OCI-LY7 (cell line): ENCODE measurements around the gene LARGE1. TPM values are rescaled to one million over a fixed set of nuclear protein-coding genes. Genes with fewer than 3 reads are reported as not detected.

Source experiments
- BruUV-seq: library from RNA; stranded (reverse); fragments of 400-500 nt; replicated peaks from 2 replicates; lab custom pipeline; 2021; lab: Mats Ljungman, UMichigan
- CTCF ChIA-PET: fragments of 300-600 bp; sonication (Branson Sonifier 250); formaldehyde crosslinking; loops from one replicate; lab custom pipeline; 2022; ENCODE audit warnings: antibody characterized with exemption; ENCODE audit not compliant: unreplicated experiment; lab: Charles Lee
- POLR2A ChIA-PET: fragments of 300-600 bp; sonication (Branson Sonifier 250); formaldehyde crosslinking; loops from one replicate; lab custom pipeline; 2022; ENCODE audit warnings: antibody characterized with exemption; lab: Charles Lee
- DNase-seq: peaks from one replicate; pipeline ENCODE4 v3.0.0-alpha.2; 2015; ENCODE audit warnings: low spot score
- H2AFZ ChIP-seq: fragments of 200-600 bp; sonication (generic), shearing (Covaris generic); 2 replicates; pipeline ENCODE4 v1.6.1; 2014; ENCODE audit warnings: mild to moderate bottlenecking, antibody characterized with exemption, low read length, moderate library complexity
- H3K27ac ChIP-seq: fragments of 200-600 bp; sonication (generic); 2 replicates; pipeline ENCODE4 v1.5.1; 2014; ENCODE audit warnings: mixed run types, low read depth, mild to moderate bottlenecking, moderate library complexity, low read length, inconsistent platforms; ENCODE audit not compliant: poor library complexity, severe bottlenecking
- H3K36me3 ChIP-seq: fragments of 200-600 bp; sonication (generic); 2 replicates; pipeline ENCODE4 v1.6.1; 2014; ENCODE audit warnings: mild to moderate bottlenecking, antibody characterized with exemption, low read length, moderate library complexity, mixed read lengths; ENCODE audit not compliant: insufficient read depth
- H3K4me1 ChIP-seq: fragments of 200-600 bp; sonication (generic); 2 replicates; pipeline ENCODE4 v1.5.1; 2014; ENCODE audit warnings: mild to moderate bottlenecking, low read length; ENCODE audit not compliant: insufficient read depth, poor library complexity, severe bottlenecking
- H3K4me2 ChIP-seq: fragments of 200-600 bp; sonication (generic); 2 replicates; pipeline ENCODE4 v1.6.1; 2014; ENCODE audit warnings: mild to moderate bottlenecking, low read length
- H3K4me3 ChIP-seq: fragments of 200-600 bp; sonication (generic); 2 replicates; pipeline ENCODE4 v1.5.1; 2014; ENCODE audit warnings: mild to moderate bottlenecking, low read depth, low read length; ENCODE audit not compliant: poor library complexity, severe bottlenecking
- H3K79me2 ChIP-seq: fragments of 200-600 bp; sonication (generic); 2 replicates; pipeline ENCODE4 v1.6.1; 2016; ENCODE audit warnings: low read depth, mild to moderate bottlenecking, low read length, moderate library complexity, mixed read lengths; ENCODE audit not compliant: insufficient read depth
- H3K9me2 ChIP-seq: fragments of 200-600 bp; sonication (generic); 2 replicates; pipeline ENCODE4 v1.6.1; 2016; ENCODE audit warnings: mild to moderate bottlenecking, low read length, mixed read lengths; ENCODE audit not compliant: insufficient read depth
- H3K9me3 ChIP-seq: fragments of 200-600 bp; sonication (generic); 2 replicates; pipeline ENCODE4 v1.6.1; 2014; ENCODE audit warnings: mild to moderate bottlenecking, mixed run types, low read length, mixed read lengths
- H4K20me1 ChIP-seq: fragments of 200-600 bp; sonication (generic); 2 replicates; pipeline ENCODE4 v1.6.1; 2014; ENCODE audit warnings: mild to moderate bottlenecking, antibody characterized with exemption, low read length, moderate library complexity, mixed read lengths; ENCODE audit not compliant: insufficient read depth
- CTCF ChIP-seq: fragments of 200-600 bp; sonication (generic); conservative IDR thresholded peaks from 2 replicates; pipeline ENCODE4 v1.5.1; 2014; ENCODE audit warnings: mild to moderate bottlenecking, antibody characterized with exemption, low read length, moderate library complexity, mixed read lengths
- EZH2phosphoT487 ChIP-seq: fragments of 200-600 bp; sonication (generic); IDR thresholded peaks from 2 replicates; pipeline ENCODE4 v1.6.1; 2018; ENCODE audit warnings: low read depth, borderline replicate concordance, mild to moderate bottlenecking, mixed run types, antibody characterized with exemption, low read length, moderate library complexity, mixed read lengths
- intact Hi-C: fragments of 100-400 bp; cut with micrococcal nuclease; formaldehyde crosslinking; loops from one replicate; pipeline ENCODE4 v1.10.0; 2022; ENCODE audit not compliant: unreplicated experiment
- total RNA-seq, 2 experiments: library from RNA; depleted of rRNA in 1 of 2; stranded (reverse); fragments of >200 nt in 1 of 2; shearing (Covaris generic) in 1 of 2; gene quantifications; 2 replicates each; pipeline ENCODE4 v1.2.3, GENCODE V29; 2014 to 2022

LARGE1 gene
- total RNA-seq, 2 experiments from 2014 or later: 31.5 to 31.9 TPM

- Histone ChIP-seq H2AFZ (peak overlapping the region; percentile 13; the same call in 1 of the 2 replicates), H3K79me2 (no peaks in the 10 kb centered on the region), H3K4me1 (peaks cover 74% of the 10 kb centered on the region), H3K27ac (peak overlapping the region; percentile 99), H3K9me2 (no peaks in the 10 kb centered on the region), H4K20me1 (no peaks in the 10 kb centered on the region), H3K4me2 (peak overlapping the region; percentile 77), H3K4me3 (peak overlapping the region; percentile 51), H3K9me3 (peaks cover 6% of the 10 kb centered on the region; the same call in 1 of the 2 replicates), H3K36me3 (no peaks in the 10 kb centered on the region)
- ChIA-PET CTCF (interaction anchor here (0.5 to 2.3 kb wide), 8 partner anchors 29 to 221 kb away, joined by 3 to 6 read pairs (median 4); no protein-coding TSS in a partner anchor), POLR2A (interaction anchor here (0.6 to 3.4 kb wide), 14 partner anchors 11 to 305 kb away, joined by 3 to 59 read pairs (median 4); no protein-coding TSS in a partner anchor)
- no peak for TF ChIP-seq CTCF
- no peak for TF ChIP-seq EZH2phosphoT487
- intact Hi-C loops: loop anchor here (2.0 to 5.0 kb wide), 4 partner anchors 33 to 253 kb away; no protein-coding TSS in a partner anchor
- peak; percentile 33 for DNase-seq
- no TSS peak for BruUV-seq
Measured at GRCh38 chr22:33270596-33270995, 649.7 kb downstream of the LARGE1 start.

GRCh38 chr22:33261699-33262098 is 658.6 kb downstream of the LARGE1 start:
- ChIA-PET POLR2A (interaction anchor here (0.9 kb wide), 1 partner anchor 19 kb away, joined by 3 read pairs; no protein-coding TSS in a partner anchor), CTCF (interaction anchor here (1.9 kb wide), 1 partner anchor 10 kb away, joined by 5 read pairs; no protein-coding TSS in a partner anchor)
- H2AFZ ChIP-seq: peak overlapping the region; percentile 69; the same call in 1 of the 2 replicates
- TF ChIP-seq CTCF: no peak
- TF ChIP-seq EZH2phosphoT487: no peak
- H4K20me1 ChIP-seq: no peaks in the 10 kb centered on the region
- H3K9me3 ChIP-seq: no peaks in the 10 kb centered on the region
- no peaks in the 10 kb centered on the region for H3K9me2 ChIP-seq
- no peaks in the 10 kb centered on the region for H3K36me3 ChIP-seq
- intact Hi-C loops: no loop called here
- peak overlapping the region; percentile 0 for H3K27ac ChIP-seq
- no peak overlapping the region for H3K4me2 ChIP-seq
- H3K79me2 ChIP-seq: no peaks in the 10 kb centered on the region
- H3K4me1 ChIP-seq: peaks cover 57% of the 10 kb centered on the region
- no TSS peak for BruUV-seq
- no peak for DNase-seq
- no peak overlapping the region for H3K4me3 ChIP-seq

GRCh38 chr22:33260498-33260897 is 659.8 kb downstream of the LARGE1 start:
- CTCF ChIA-PET: interaction anchor here (1.9 kb wide), 1 partner anchor 11 kb away, joined by 5 read pairs; no protein-coding TSS in a partner anchor
- intact Hi-C loops: no loop called here

More at GRCh38 chr22:33260498-33260897, 659.8 kb downstream of the LARGE1 start:
- Histone ChIP-seq H3K9me3 (no peaks in the 10 kb centered on the region), H3K79me2 (no peaks in the 10 kb centered on the region), H3K27ac (no peak overlapping the region), H3K36me3 (no peaks in the 10 kb centered on the region), H3K4me3 (no peak overlapping the region), H3K4me1 (peaks cover 64% of the 10 kb centered on the region), H2AFZ (no peak overlapping the region; the same call in 1 of the 2 replicates), H3K4me2 (no peak overlapping the region), H3K9me2 (no peaks in the 10 kb centered on the region), H4K20me1 (no peaks in the 10 kb centered on the region)
- TF ChIP-seq EZH2phosphoT487 (no peak), CTCF (no peak)
- POLR2A ChIA-PET: no interaction called here
- BruUV-seq: no TSS peak
- DNase-seq: no peak
